PC-3 (cell line): ENCODE results near the gene PIAS1.

Experiments
- EZH2phosphoT487 ChIP-seq: fragments of 300-600 bp; sonication (generic); IDR thresholded peaks from 2 replicates; pipeline ENCODE4 v1.6.1; 2018; ENCODE audit warnings: mild to moderate bottlenecking, antibody characterized with exemption, low read length, borderline replicate concordance
- TF ChIP-seq, protein P1 (sequence below): fragments of 300-600 bp; sonication (generic); conservative IDR thresholded peaks from 2 replicates; pipeline ENCODE4 v1.5.1; 2017; ENCODE audit warnings: antibody characterized with exemption, low read depth, mild to moderate bottlenecking, low read length

DNA sequence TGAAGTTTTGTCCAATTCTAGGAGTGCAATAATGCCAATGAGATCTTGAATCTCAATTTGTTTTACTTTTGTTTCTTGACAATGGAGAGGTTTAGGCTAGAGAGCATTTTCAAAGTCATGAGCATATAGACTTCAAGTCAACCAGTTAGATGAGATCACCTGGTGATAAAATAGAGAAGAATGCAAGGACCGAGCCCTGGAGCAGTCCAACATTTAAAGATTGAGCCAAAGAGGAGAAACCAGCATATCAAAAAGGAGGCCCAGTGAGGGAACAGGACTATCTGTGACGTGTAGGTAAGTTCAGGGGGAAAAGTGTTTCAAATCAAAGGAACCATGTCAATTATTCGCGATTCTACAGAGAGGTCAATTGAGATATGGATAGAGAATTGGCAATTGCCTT is 1.7 kb upstream of the PIAS1 start:
- TF ChIP-seq, protein P1, sequence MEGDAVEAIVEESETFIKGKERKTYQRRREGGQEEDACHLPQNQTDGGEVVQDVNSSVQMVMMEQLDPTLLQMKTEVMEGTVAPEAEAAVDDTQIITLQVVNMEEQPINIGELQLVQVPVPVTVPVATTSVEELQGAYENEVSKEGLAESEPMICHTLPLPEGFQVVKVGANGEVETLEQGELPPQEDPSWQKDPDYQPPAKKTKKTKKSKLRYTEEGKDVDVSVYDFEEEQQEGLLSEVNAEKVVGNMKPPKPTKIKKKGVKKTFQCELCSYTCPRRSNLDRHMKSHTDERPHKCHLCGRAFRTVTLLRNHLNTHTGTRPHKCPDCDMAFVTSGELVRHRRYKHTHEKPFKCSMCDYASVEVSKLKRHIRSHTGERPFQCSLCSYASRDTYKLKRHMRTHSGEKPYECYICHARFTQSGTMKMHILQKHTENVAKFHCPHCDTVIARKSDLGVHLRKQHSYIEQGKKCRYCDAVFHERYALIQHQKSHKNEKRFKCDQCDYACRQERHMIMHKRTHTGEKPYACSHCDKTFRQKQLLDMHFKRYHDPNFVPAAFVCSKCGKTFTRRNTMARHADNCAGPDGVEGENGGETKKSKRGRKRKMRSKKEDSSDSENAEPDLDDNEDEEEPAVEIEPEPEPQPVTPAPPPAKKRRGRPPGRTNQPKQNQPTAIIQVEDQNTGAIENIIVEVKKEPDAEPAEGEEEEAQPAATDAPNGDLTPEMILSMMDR = no peak
- TF ChIP-seq EZH2phosphoT487 = no peak
